NT2/D1 (cell line): ENCODE results near the gene SEMA4B.

Experiments
- SUZ12 ChIP-seq: IDR thresholded peaks from 2 replicates; pipeline ENCODE4 v1.6.1; 2011; ENCODE audit not compliant: insufficient read length, insufficient read depth; ENCODE audit errors: extremely low read depth
- ZNF274 ChIP-seq: IDR thresholded peaks from 2 replicates; pipeline ENCODE4 v1.6.1; 2011; ENCODE audit warnings: mild to moderate bottlenecking, low read depth, low read length

DNA sequence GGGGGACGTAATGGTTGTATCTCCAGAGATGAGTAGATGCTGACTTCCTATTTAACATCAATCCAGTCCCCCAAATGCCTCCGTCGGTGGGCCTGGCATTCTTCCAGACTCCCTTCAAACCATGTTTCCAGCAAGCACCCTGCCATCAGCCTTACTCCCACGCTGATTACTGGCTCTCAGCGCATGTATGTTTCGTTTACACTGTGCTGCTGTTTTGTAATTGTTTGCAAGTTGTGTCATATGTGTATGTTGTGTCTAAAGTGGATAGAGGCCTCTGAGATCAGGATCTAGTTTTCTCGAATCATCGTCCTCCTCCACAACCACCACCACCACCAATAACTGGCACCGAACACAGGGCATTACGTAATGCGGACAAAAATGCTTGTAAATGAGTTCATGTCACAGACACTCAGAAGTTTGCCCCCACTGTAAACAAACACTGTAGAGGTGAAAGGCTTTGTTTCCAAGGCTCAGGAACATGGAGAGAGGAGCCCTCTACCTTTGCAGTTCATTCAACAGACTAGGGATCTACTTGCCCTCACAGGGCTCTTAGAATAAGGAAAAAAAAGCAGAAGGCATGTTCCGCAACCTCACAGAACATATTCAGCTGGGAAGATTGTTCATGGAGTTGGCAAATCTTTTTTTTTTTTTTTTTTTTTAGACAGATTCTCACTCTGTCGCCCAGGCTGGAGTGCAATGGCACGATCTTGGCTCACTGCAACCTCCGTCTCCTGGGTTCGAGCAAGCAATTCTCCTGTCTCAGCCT is 46.1 kb upstream of the SEMA4B start:
- TF ChIP-seq ZNF274 (no peak), SUZ12 (no peak)
